GM12878 (cell line): Measurements from ENCODE around the gene ZCCHC24. TPM values are rescaled to one million over a fixed set of nuclear protein-coding genes. Genes with fewer than 3 reads are reported as not detected.

Experiments used
- ATAC-seq: fragments of 200-7000 bp; cut with Tn5 transposase; 3 replicates; pipeline ENCODE4 v1.9.1; 2020; ENCODE audit warnings: mild to moderate bottlenecking, moderate library complexity
- BruUV-seq: library from RNA; stranded (reverse); fragments of 400-500 nt; replicated peaks from 2 replicates; lab custom pipeline; 2021; lab: Mats Ljungman, UMichigan
- CTCF ChIA-PET: fragments of 300-600 bp; sonication (Branson Sonifier 250); formaldehyde crosslinking; extraction: SDS; loops from one replicate; lab custom pipeline; 2021; ENCODE audit warnings: inconsistent platforms; lab: Yijun Ruan, JAX
- POLR2A ChIA-PET: fragments of 350-600 bp; formaldehyde crosslinking; extraction: SDS; loops from one replicate; lab custom pipeline; 2021; ENCODE audit warnings: inconsistent platforms; lab: Charles Lee
- RAD21 ChIA-PET: fragments of 300-600 bp; sonication (Branson Sonifier 250); formaldehyde crosslinking; loops from one replicate; lab custom pipeline; 2023; ENCODE audit warnings: antibody characterized with exemption; ENCODE audit not compliant: unreplicated experiment; lab: Charles Lee
- SMC1A ChIA-PET: fragments of 300-600 bp; sonication (Branson Sonifier 250); formaldehyde crosslinking; loops from one replicate; lab custom pipeline; 2023; ENCODE audit not compliant: unreplicated experiment, uncharacterized antibody; lab: Charles Lee
- DNase-seq: peaks from one replicate; pipeline ENCODE4 v3.0.0-alpha.2; 2011; ENCODE audit warnings: low read depth, low spot score
- FAIRE-seq: peaks from 3 replicates; lab custom pipeline; 2011; peaks lifted over from hg19 to GRCh38; lab: Jason Lieb, UNC
- H2AFZ ChIP-seq: 2 replicates; pipeline ENCODE4 v1.6.0; 2011; ENCODE audit warnings: low read depth, low read length, control low read depth; ENCODE audit not compliant: control insufficient read depth
- H3K27ac ChIP-seq: 2 replicates; pipeline ENCODE4 v1.5.1; 2011; ENCODE audit warnings: control low read depth; ENCODE audit not compliant: control insufficient read depth, insufficient read depth
- H3K27me3 ChIP-seq, 2 experiments: replicated peaks in 1 of 2; 2 replicates each; pipeline versions ENCODE4 v1.6.0 to v1.6.1; 2011; ENCODE audit warnings: low read length in 1 of 2; ENCODE audit not compliant: control insufficient read depth in 2 of 2, insufficient read depth in 2 of 2
- H3K36me3 ChIP-seq, 2 experiments: 2 replicates each; pipeline ENCODE4 v1.5.1; 2011; ENCODE audit warnings: low read length in 1 of 2; ENCODE audit not compliant: control insufficient read depth in 2 of 2, insufficient read depth in 2 of 2
- H3K4me1 ChIP-seq: 2 replicates; pipeline ENCODE4 v1.6.1; 2011; ENCODE audit warnings: mild to moderate bottlenecking, low read length, moderate library complexity, mixed read lengths; ENCODE audit not compliant: control insufficient read depth, insufficient read depth
- H3K4me2 ChIP-seq: 2 replicates; pipeline ENCODE4 v1.6.0; 2011; ENCODE audit warnings: control low read depth; ENCODE audit not compliant: control insufficient read depth, insufficient read depth
- H3K4me3 ChIP-seq: fragments of 200-600 bp; sonication (generic); 2 replicates; pipeline ENCODE4 v1.5.1; 2016
- H3K79me2 ChIP-seq: 2 replicates; pipeline ENCODE4 v1.6.0; 2011; ENCODE audit warnings: low read length; ENCODE audit not compliant: control insufficient read depth, insufficient read depth
- H3K9ac ChIP-seq: 2 replicates; pipeline ENCODE4 v1.8.0; 2011; ENCODE audit warnings: low read length, control low read depth, mixed read lengths; ENCODE audit not compliant: control insufficient read depth, insufficient read depth
- H3K9me3 ChIP-seq: replicated peaks from 3 replicates; pipeline ENCODE4 v1.5.1; 2011; ENCODE audit warnings: mild to moderate bottlenecking, low read length; ENCODE audit not compliant: control insufficient read depth, insufficient read depth
- H4K20me1 ChIP-seq: 2 replicates; pipeline ENCODE4 v1.6.0; 2011; ENCODE audit not compliant: control insufficient read depth, insufficient read depth
- CBX3 ChIP-seq: fragments of 200-600 bp; sonication (generic); IDR thresholded peaks from 2 replicates; pipeline ENCODE4 v1.6.1; 2016; ENCODE audit warnings: low read depth, borderline replicate concordance
- CREM ChIP-seq: IDR thresholded peaks from 2 replicates; pipeline ENCODE4 v1.6.1; 2014; ENCODE audit warnings: antibody characterized with exemption, low read depth
- GATAD2B ChIP-seq: fragments of 450-650 bp; conservative IDR thresholded peaks from 2 replicates; pipeline ENCODE4 v1.6.1; 2017; ENCODE audit warnings: low read depth, mild to moderate bottlenecking, moderate library complexity
- IRF4 ChIP-seq: IDR thresholded peaks from 2 replicates; pipeline ENCODE4 v1.6.1; 2011; ENCODE audit warnings: low read depth, low read length
- KLF5 ChIP-seq: fragments of 450-650 bp; IDR thresholded peaks from 2 replicates; pipeline ENCODE4 v1.6.1; 2014; ENCODE audit warnings: mild to moderate bottlenecking; ENCODE audit not compliant: partially characterized antibody
- NBN ChIP-seq: fragments of 450-650 bp; IDR thresholded peaks from 2 replicates; pipeline ENCODE4 v1.6.1; 2016
- PAX8 ChIP-seq: fragments of 450-650 bp; IDR thresholded peaks from 2 replicates; pipeline ENCODE4 v1.6.1; 2017; ENCODE audit warnings: mild to moderate bottlenecking, moderate library complexity
- RCOR1 ChIP-seq: conservative IDR thresholded peaks from 2 replicates; pipeline ENCODE4 v1.6.1; 2012; ENCODE audit warnings: low read depth, low read length, improper control_type of control experiment
- SMARCA5 ChIP-seq: fragments of 450-650 bp; IDR thresholded peaks from 2 replicates; pipeline ENCODE4 v1.6.1; 2017; ENCODE audit warnings: mild to moderate bottlenecking
- SUZ12 ChIP-seq: fragments of 200-600 bp; sonication (generic); IDR thresholded peaks from one replicate; pipeline ENCODE4 v1.6.1; 2018; ENCODE audit warnings: antibody characterized with exemption, mild to moderate bottlenecking; ENCODE audit not compliant: unreplicated experiment
- TCF3 ChIP-seq: IDR thresholded peaks from 2 replicates; pipeline ENCODE4 v1.6.1; 2012; ENCODE audit warnings: low read depth, mild to moderate bottlenecking, low read length, borderline replicate concordance; ENCODE audit not compliant: insufficient read depth
- WGBS: methylation state at CpG from one replicate; pipeline ENCODE4 v1.1.6; 2016; ENCODE audit warnings: low lambda C conversion rate; ENCODE audit not compliant: insufficient replicate concordance, insufficient coverage; ENCODE audit errors: missing lambda C conversion rate; 5-methylcytosine and 5-hydroxymethylcytosine counted together
- in situ Hi-C: fragments of 300-500 bp; cut with MboI; formaldehyde crosslinking; loops from 9 replicates; pipeline ENCODE4 v1.14.3; 2018; ENCODE audit warnings: mixed read lengths
- intact Hi-C: fragments of 100-400 bp; cut with micrococcal nuclease; formaldehyde crosslinking; loops from one replicate; pipeline ENCODE4 v1.14.2; 2022; ENCODE audit not compliant: unreplicated experiment
- polyA plus RNA-seq, 11 experiments: library from polyadenylated mRNA; depleted of rRNA in 4 of 11; unstranded in 6 of 11; stranded (reverse) in 5 of 11; fragments of >200 nt; fragmentation: Nextera tagmentation in 4 of 11; fragmentation: Illumina TruSeq in 1 of 11; extraction: Ambion mirVana in 4 of 11; extraction: Trizol in 1 of 11; gene quantifications; 1 replicate in 1 of 11; 2 replicates in 10 of 11; pipeline versions ENCODE4 v1.2.1 to v1.2.3, GENCODE V29; 2011 to 2016; ENCODE audit warnings: inconsistent platforms in 2 of 11, missing spikeins in 2 of 11, low read depth in 1 of 11
- total RNA-seq, 4 experiments: library from RNA; depleted of rRNA in 3 of 4; stranded (reverse); fragments of >200 nt in 3 of 4; fragmentation: Illumina TruSeq in 1 of 4; extraction: Trizol in 1 of 4; gene quantifications; 2 replicates each; pipeline versions ENCODE4 v1.2.1 to v1.2.3, GENCODE V29; 2013 to 2021
- TF ChIP-seq, protein P1 (sequence below): fragments of 450-650 bp; IDR thresholded peaks from 2 replicates; pipeline ENCODE4 v1.6.1; 2017; ENCODE audit warnings: mild to moderate bottlenecking
- TF ChIP-seq, protein P2 (sequence below): fragments of 450-650 bp; IDR thresholded peaks from 2 replicates; pipeline ENCODE4 v1.6.1; 2018; ENCODE audit warnings: borderline replicate concordance, mild to moderate bottlenecking; ENCODE audit not compliant: partially characterized antibody

ZCCHC24 gene
- total and polyA plus RNA-seq, 10 of the 15 experiments (the other 5 are each of a cell fraction or from before 2014, with no cell fraction given): 0.02 to 0.62 (median 0.04) TPM; not detected in 4

DNA sequence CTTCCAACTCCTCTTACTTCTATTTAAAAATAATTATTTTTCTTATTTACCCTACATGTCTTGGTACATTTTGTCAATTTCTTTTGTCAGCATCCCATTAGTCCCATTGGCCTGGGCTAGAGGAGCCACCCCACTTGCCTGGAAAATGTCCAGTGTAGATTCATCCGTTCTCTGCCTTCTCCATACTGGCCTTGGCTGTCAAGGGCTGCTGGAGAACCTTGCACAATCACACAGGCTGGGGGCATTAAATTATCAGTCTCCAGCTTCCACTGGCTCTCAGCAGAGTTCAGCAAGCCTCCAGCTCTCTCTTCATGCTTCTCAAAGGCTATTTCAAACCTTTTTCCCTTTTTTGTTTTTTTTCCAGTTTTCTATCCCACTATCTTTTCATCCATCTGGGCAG, 13.8 kb upstream of the ZCCHC24 start:
- no peak for DNase-seq
- in situ Hi-C loops (no loop called here), intact Hi-C loops (no loop called here)
- H3K27ac ChIP-seq: no peak overlapping the region
- 0% methylated on average over 1 of the region's 1 CpG for whole genome bisulfite sequencing
- peaks cover 3 to 4% of the 10 kb centered on the region in 2 experiments; a peak in 2 of 4 replicates for H3K27me3 ChIP-seq
- POLR2A ChIA-PET: no interaction called here
- H3K79me2 ChIP-seq: no peaks in the 10 kb centered on the region
- CTCF ChIA-PET: no interaction called here
- no peak overlapping the region for H3K4me3 ChIP-seq
- TF ChIP-seq IRF4 (no peak), CBX3 (no peak), GATAD2B (no peak), TCF3 (no peak), SMARCA5 (no peak), PAX8 (no peak), NBN (no peak), RCOR1 (no peak), SUZ12 (no peak), KLF5 (no peak), CREM (no peak)
- TF ChIP-seq, protein P1, sequence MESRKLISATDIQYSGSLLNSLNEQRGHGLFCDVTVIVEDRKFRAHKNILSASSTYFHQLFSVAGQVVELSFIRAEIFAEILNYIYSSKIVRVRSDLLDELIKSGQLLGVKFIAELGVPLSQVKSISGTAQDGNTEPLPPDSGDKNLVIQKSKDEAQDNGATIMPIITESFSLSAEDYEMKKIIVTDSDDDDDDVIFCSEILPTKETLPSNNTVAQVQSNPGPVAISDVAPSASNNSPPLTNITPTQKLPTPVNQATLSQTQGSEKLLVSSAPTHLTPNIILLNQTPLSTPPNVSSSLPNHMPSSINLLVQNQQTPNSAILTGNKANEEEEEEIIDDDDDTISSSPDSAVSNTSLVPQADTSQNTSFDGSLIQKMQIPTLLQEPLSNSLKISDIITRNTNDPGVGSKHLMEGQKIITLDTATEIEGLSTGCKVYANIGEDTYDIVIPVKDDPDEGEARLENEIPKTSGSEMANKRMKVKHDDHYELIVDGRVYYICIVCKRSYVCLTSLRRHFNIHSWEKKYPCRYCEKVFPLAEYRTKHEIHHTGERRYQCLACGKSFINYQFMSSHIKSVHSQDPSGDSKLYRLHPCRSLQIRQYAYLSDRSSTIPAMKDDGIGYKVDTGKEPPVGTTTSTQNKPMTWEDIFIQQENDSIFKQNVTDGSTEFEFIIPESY: no peak
- TF ChIP-seq, protein P2, sequence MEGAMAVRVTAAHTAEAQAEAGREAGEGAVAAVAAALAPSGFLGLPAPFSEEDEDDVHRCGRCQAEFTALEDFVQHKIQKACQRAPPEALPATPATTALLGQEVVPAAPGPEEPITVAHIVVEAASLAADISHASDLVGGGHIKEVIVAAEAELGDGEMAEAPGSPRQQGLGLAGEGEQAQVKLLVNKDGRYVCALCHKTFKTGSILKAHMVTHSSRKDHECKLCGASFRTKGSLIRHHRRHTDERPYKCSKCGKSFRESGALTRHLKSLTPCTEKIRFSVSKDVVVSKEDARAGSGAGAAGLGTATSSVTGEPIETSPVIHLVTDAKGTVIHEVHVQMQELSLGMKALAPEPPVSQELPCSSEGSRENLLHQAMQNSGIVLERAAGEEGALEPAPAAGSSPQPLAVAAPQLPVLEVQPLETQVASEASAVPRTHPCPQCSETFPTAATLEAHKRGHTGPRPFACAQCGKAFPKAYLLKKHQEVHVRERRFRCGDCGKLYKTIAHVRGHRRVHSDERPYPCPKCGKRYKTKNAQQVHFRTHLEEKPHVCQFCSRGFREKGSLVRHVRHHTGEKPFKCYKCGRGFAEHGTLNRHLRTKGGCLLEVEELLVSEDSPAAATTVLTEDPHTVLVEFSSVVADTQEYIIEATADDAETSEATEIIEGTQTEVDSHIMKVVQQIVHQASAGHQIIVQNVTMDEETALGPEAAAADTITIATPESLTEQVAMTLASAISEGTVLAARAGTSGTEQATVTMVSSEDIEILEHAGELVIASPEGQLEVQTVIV: no peak
- no peaks in the 10 kb centered on the region for H3K36me3 ChIP-seq
- FAIRE-seq: no peak
- RAD21 ChIA-PET: no interaction called here
- ATAC-seq: no peak
- no peak overlapping the region for H3K4me2 ChIP-seq
- BruUV-seq: no TSS peak
- no peaks in the 10 kb centered on the region for H3K4me1 ChIP-seq
- H3K9ac ChIP-seq: no peak overlapping the region
- no peak overlapping the region for H2AFZ ChIP-seq
- no peaks in the 10 kb centered on the region for H4K20me1 ChIP-seq
- SMC1A ChIA-PET: no interaction called here
- H3K9me3 ChIP-seq: no peaks in the 10 kb centered on the region
